DND-41 (cell line): ENCODE data around the gene PLAC1.

ENCODE experiments used
- EZH2 ChIP-seq: IDR thresholded peaks from 3 replicates; pipeline ENCODE4 v1.6.1; 2012; ENCODE audit warnings: borderline replicate concordance, low read depth, mild to moderate bottlenecking, moderate library complexity, low read length, inconsistent platforms; ENCODE audit not compliant: severe bottlenecking
- TF ChIP-seq, protein P1 (sequence below): IDR thresholded peaks from 2 replicates; pipeline ENCODE4 v1.5.1; 2012; ENCODE audit warnings: borderline replicate concordance, low read length, moderate library complexity, mild to moderate bottlenecking; ENCODE audit not compliant: poor library complexity, severe bottlenecking; ENCODE audit errors: extremely low read depth

DNA sequence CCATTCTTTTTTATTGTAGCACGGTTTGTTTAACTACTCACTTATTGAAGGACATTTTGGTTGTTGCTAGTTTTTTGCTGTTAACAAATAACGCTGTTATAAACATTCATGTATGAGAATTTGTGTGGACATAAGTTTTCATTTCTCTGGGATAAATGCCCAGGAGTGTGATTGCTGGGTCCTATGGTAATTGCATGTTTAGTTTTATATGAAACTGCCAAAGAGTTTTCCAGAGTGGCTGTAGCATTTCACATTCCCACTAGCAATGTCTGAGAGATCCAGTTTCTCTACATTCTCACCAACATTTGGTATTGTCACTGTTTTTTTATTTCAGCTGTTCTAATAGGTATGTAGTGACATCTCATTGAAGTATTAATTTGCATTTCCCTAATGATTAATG is 66.8 kb downstream of the PLAC1 start:
- TF ChIP-seq, protein P1, sequence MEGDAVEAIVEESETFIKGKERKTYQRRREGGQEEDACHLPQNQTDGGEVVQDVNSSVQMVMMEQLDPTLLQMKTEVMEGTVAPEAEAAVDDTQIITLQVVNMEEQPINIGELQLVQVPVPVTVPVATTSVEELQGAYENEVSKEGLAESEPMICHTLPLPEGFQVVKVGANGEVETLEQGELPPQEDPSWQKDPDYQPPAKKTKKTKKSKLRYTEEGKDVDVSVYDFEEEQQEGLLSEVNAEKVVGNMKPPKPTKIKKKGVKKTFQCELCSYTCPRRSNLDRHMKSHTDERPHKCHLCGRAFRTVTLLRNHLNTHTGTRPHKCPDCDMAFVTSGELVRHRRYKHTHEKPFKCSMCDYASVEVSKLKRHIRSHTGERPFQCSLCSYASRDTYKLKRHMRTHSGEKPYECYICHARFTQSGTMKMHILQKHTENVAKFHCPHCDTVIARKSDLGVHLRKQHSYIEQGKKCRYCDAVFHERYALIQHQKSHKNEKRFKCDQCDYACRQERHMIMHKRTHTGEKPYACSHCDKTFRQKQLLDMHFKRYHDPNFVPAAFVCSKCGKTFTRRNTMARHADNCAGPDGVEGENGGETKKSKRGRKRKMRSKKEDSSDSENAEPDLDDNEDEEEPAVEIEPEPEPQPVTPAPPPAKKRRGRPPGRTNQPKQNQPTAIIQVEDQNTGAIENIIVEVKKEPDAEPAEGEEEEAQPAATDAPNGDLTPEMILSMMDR = no peak
- no peak for TF ChIP-seq EZH2
